ENCODE data around the gene ACTMAP.
"Not testable (repeated sequence)": the region's sequence is repeated elsewhere in the genome, so short reads cannot be mapped to it uniquely, and the experiment has no call there.

GRCh38 chr19:40771101-40771862 is 21.0 kb upstream of the ACTMAP start:
- not testable (repeated sequence) for TF ChIP-seq CTCF (IDR thresholded peaks at IDR 0.05 in 4 of 5, conservative IDR thresholded peaks at IDR 0.05 in 1 of 5); POLR2A (IDR thresholded peaks at IDR 0.05)

Data from gastrocnemius medialis (tissue), 4 donors.